CD4-positive, alpha-beta T cell treated with Interleukin-12 subunit alpha and Interleukin-12 subunit beta, for 1 hour (primary cell): Measurements from ENCODE around the gene KLHL14.
"Not testable (repeated sequence)": the region's sequence is repeated elsewhere in the genome, so short reads cannot be mapped to it uniquely, and the experiment has no call there.

ENCODE experiments used
- DNase-seq: peaks from one replicate; pipeline ENCODE4 v3.0.0-alpha.2; 2020

KLHL14 gene

GRCh38 chr18:32772581-32773381, at the start of gene KLHL14:
KLHL14 (minus strand) TSS chr18:32773023; CDS start chr18:32770591, 2,432 bp downstream.
- DNase-seq = no peak

GRCh38 chr18:32822197-32822596, 49.4 kb upstream of the KLHL14 start:
- DNase-seq = no peak

- no peak for DNase-seq
Measured at GRCh38 chr18:32815881-32816280, 43.1 kb upstream of the KLHL14 start.

GRCh38 chr18:32812342-32812741, 39.5 kb upstream of the KLHL14 start:
- DNase-seq = no peak

- no peak for DNase-seq
Measured at GRCh38 chr18:32810314-32810713, 37.5 kb upstream of the KLHL14 start.

GRCh38 chr18:32805354-32805753, 32.5 kb upstream of the KLHL14 start:
- no peak for DNase-seq

- DNase-seq = no peak
Measured at GRCh38 chr18:32804134-32804888, 31.5 kb upstream of the KLHL14 start.

- no peak for DNase-seq
Measured at GRCh38 chr18:32803568-32803967, 30.7 kb upstream of the KLHL14 start.

- DNase-seq = no peak
Measured at GRCh38 chr18:32802591-32803451, 30.0 kb upstream of the KLHL14 start.

GRCh38 chr18:32801228-32801627, 28.4 kb upstream of the KLHL14 start:
- no peak for DNase-seq

- no peak for DNase-seq
Measured at GRCh38 chr18:32798209-32798960, 25.6 kb upstream of the KLHL14 start.

GRCh38 chr18:32794667-32795066, 21.8 kb upstream of the KLHL14 start:
- DNase-seq = not testable (repeated sequence)

- DNase-seq = no peak
Measured at GRCh38 chr18:32779010-32779409, 6.2 kb upstream of the KLHL14 start.

- DNase-seq = no peak
Measured at GRCh38 chr18:32777049-32777448, 4.2 kb upstream of the KLHL14 start.

- no peak for DNase-seq
Measured at GRCh38 chr18:32776561-32776960, 3.7 kb upstream of the KLHL14 start.

GRCh38 chr18:32775628-32776027, 2.8 kb upstream of the KLHL14 start:
- no peak for DNase-seq

GRCh38 chr18:32773382-32773712, 524 bp upstream of the KLHL14 start:
- no peak for DNase-seq

- no peak for DNase-seq
Measured at GRCh38 chr18:32771871-32772580, 797 bp downstream of the KLHL14 start.

GRCh38 chr18:32771169-32771751, 1.6 kb downstream of the KLHL14 start:
- no peak for DNase-seq

- no peak for DNase-seq
Measured at GRCh38 chr18:32770666-32771168, 2.1 kb downstream of the KLHL14 start.

GRCh38 chr18:32770054-32770665, 2.7 kb downstream of the KLHL14 start:
- no peak for DNase-seq
